GM10248 (cell line): ENCODE data around the gene SCYGR1.

Experiments
- CTCF ChIA-PET: fragments of 300-600 bp; sonication (Branson Sonifier 250); formaldehyde crosslinking; extraction: SDS; loops from one replicate; lab custom pipeline; 2021; ENCODE audit warnings: antibody characterized with exemption; lab: Yijun Ruan, JAX
- POLR2A ChIA-PET: fragments of 350-650 bp; sonication (Branson Sonifier 250); formaldehyde crosslinking; extraction: SDS; loops from one replicate; lab custom pipeline; 2020; ENCODE audit warnings: antibody characterized with exemption; lab: Yijun Ruan, JAX
- DNase-seq: peaks from one replicate; pipeline ENCODE4 v3.0.0; 2012; ENCODE audit errors: extremely low spot score
- CTCF ChIP-seq: IDR thresholded peaks from 2 replicates; pipeline ENCODE4 v1.5.1; 2012; ENCODE audit warnings: mild to moderate bottlenecking, low read depth; ENCODE audit errors: extremely low read depth, missing control alignments, control extremely low read depth

Gene SCYGR1

GRCh38 chr2:227340106-227340505 lies 47.6 kb downstream of the SCYGR1 start:
- TF ChIP-seq CTCF = no peak
- DNase-seq = no peak
- CTCF ChIA-PET = interaction anchor here (1.5 to 7.3 kb wide), 2 partner anchors 9 to 131 kb away, joined by 4 to 57 read pairs; partner anchors contain the start of gene AGFG1
- POLR2A ChIA-PET = interaction anchor here (1.2 kb wide), 2 partner anchors 8 to 12 kb away, joined by 3 read pairs; no protein-coding TSS in a partner anchor

GRCh38 chr2:227339098-227339599 lies 48.6 kb downstream of the SCYGR1 start:
- CTCF ChIA-PET = interaction anchor here (1.1 to 7.3 kb wide), 2 partner anchors 9 to 10 kb away, joined by 4 to 57 read pairs; no protein-coding TSS in a partner anchor
- TF ChIP-seq CTCF = no peak
- POLR2A ChIA-PET = interaction anchor here (1.2 kb wide), 2 partner anchors 9 to 11 kb away, joined by 3 read pairs; no protein-coding TSS in a partner anchor
- no peak for DNase-seq
